Tongue (tissue), 2 donors: ENCODE measurements around the gene RBMS3. TPM values are rescaled to one million over a fixed set of nuclear protein-coding genes. Genes with fewer than 3 reads are reported as not detected.
A peak's percentile ranks its signal among the peaks of the same experiment; 100 is the strongest.
"Not testable (repeated sequence)": the region's sequence is repeated elsewhere in the genome, so short reads cannot be mapped to it uniquely, and the experiment has no call there.

ENCODE experiments used
- DNase-seq: peaks from one replicate; pipeline ENCODE4 v3.0.0-alpha.2; 2015
- total RNA-seq: library from RNA; depleted of rRNA; stranded (reverse); fragments of >200 nt; gene quantifications from one replicate; pipeline ENCODE4 v1.2.3, GENCODE V29; 2014

The RBMS3 gene
- total RNA-seq, 1 donor from 2014 or later = 81.1 TPM

- DNase-seq = no peak
Measured at GRCh38 chr3:29339016-29339833, 58.4 kb downstream of the RBMS3 start.

- no peak for DNase-seq
Measured at GRCh38 chr3:29344154-29344553, 63.3 kb downstream of the RBMS3 start.

GRCh38 chr3:29344935-29345334 is 64.1 kb downstream of the RBMS3 start:
- DNase-seq = no peak

- DNase-seq = no peak
Measured at GRCh38 chr3:29345516-29346300, 64.8 kb downstream of the RBMS3 start.

GRCh38 chr3:29346828-29347227 is 66.0 kb downstream of the RBMS3 start:
- DNase-seq = peak; percentile 57

GRCh38 chr3:29347412-29347811 is 66.5 kb downstream of the RBMS3 start:
- DNase-seq = no peak

- DNase-seq = no peak
Measured at GRCh38 chr3:29348316-29348715, 67.4 kb downstream of the RBMS3 start.

GRCh38 chr3:29349049-29349448 is 68.2 kb downstream of the RBMS3 start:
- DNase-seq = no peak

GRCh38 chr3:29353807-29354206 is 72.9 kb downstream of the RBMS3 start:
- DNase-seq = no peak

GRCh38 chr3:29354894-29355293 is 74.0 kb downstream of the RBMS3 start:
- DNase-seq = no peak

- DNase-seq = no peak
Measured at GRCh38 chr3:29356062-29356461, 75.2 kb downstream of the RBMS3 start.

GRCh38 chr3:29360289-29360688 is 79.4 kb downstream of the RBMS3 start:
- DNase-seq = not testable (repeated sequence)

- no peak for DNase-seq
Measured at GRCh38 chr3:29363110-29363509, 82.2 kb downstream of the RBMS3 start.

- no peak for DNase-seq
Measured at GRCh38 chr3:29370021-29370420, 89.2 kb downstream of the RBMS3 start.

GRCh38 chr3:29370476-29371420 is 89.9 kb downstream of the RBMS3 start:
- DNase-seq = no peak

- peak; percentile 53 for DNase-seq
Measured at GRCh38 chr3:29373131-29373680, 92.3 kb downstream of the RBMS3 start.

- DNase-seq = no peak
Measured at GRCh38 chr3:29374226-29374625, 93.4 kb downstream of the RBMS3 start.

- no peak for DNase-seq
Measured at GRCh38 chr3:29379097-29379496, 98.2 kb downstream of the RBMS3 start.

GRCh38 chr3:29381595-29381994 is 100.7 kb downstream of the RBMS3 start:
- DNase-seq = peak; percentile 53

GRCh38 chr3:29382409-29382808 is 101.5 kb downstream of the RBMS3 start:
- DNase-seq = no peak

GRCh38 chr3:29382845-29383244 is 102.0 kb downstream of the RBMS3 start:
- no peak for DNase-seq

- DNase-seq = peak; percentile 84
Measured at GRCh38 chr3:29384640-29385039, 103.8 kb downstream of the RBMS3 start.
